GM12874 (cell line): ENCODE results near the gene ZFHX2.

Experiments used
- TF ChIP-seq, protein P1 (sequence below): IDR thresholded peaks from 2 replicates; pipeline ENCODE4 v1.5.1; 2011; ENCODE audit warnings: low read depth, mild to moderate bottlenecking, control low read depth, low read length, moderate library complexity; ENCODE audit not compliant: insufficient read depth

ZFHX2 gene

DNA sequence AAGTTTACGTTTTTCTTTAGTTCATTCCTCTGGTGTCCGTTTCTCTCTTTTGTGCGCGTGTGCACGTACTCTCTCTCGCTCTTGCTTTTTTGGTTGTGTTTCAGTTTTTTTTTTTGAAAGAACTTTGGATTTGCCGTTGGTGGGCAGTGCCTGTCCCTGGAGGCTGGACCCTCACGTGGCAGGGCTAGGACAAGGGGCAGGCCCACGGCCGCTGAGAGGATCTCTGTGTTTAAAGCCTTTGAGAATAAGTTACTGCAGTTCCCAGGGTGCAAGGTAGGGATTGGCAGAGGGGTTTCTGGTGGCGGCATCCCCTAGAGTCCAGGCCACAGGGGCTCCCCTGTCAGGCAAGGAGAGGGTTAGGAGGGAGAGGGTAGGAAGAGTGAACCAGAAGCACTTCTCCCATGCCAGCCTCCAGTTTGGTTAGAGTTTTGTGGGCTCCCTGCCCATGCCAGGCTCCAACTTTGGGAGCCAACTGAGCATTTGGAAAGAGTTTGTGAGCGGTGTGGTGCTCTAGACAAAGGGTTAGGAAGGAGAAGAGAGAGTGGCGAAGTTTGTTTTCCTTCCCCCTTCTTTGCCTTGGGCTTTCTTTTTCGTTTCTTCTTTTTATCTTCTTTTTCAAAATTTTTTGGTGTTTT, 30.5 kb downstream of the ZFHX2 start:
- TF ChIP-seq, protein P1, sequence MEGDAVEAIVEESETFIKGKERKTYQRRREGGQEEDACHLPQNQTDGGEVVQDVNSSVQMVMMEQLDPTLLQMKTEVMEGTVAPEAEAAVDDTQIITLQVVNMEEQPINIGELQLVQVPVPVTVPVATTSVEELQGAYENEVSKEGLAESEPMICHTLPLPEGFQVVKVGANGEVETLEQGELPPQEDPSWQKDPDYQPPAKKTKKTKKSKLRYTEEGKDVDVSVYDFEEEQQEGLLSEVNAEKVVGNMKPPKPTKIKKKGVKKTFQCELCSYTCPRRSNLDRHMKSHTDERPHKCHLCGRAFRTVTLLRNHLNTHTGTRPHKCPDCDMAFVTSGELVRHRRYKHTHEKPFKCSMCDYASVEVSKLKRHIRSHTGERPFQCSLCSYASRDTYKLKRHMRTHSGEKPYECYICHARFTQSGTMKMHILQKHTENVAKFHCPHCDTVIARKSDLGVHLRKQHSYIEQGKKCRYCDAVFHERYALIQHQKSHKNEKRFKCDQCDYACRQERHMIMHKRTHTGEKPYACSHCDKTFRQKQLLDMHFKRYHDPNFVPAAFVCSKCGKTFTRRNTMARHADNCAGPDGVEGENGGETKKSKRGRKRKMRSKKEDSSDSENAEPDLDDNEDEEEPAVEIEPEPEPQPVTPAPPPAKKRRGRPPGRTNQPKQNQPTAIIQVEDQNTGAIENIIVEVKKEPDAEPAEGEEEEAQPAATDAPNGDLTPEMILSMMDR, result no peak

DNA sequence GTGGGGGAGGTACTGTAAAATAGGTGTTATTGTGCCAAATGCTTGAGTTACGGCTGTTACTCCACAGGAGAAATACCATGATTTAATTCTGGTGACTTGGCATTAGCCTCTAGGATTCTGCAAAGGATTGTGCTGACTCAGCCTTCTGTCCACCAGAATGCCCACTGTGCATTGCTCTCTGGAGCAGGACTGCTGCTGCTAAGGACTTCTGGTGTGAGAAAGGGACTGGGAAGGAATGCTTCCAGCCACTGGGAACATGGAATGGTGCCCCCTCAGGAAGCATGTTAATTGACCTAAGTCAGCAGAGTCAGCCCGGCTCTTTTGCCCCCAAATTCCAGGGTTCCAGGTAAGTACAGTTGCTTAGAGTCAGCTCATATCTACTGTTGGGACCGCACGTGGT, 32.9 kb downstream of the ZFHX2 start:
- TF ChIP-seq, protein P1, result no peak

DNA sequence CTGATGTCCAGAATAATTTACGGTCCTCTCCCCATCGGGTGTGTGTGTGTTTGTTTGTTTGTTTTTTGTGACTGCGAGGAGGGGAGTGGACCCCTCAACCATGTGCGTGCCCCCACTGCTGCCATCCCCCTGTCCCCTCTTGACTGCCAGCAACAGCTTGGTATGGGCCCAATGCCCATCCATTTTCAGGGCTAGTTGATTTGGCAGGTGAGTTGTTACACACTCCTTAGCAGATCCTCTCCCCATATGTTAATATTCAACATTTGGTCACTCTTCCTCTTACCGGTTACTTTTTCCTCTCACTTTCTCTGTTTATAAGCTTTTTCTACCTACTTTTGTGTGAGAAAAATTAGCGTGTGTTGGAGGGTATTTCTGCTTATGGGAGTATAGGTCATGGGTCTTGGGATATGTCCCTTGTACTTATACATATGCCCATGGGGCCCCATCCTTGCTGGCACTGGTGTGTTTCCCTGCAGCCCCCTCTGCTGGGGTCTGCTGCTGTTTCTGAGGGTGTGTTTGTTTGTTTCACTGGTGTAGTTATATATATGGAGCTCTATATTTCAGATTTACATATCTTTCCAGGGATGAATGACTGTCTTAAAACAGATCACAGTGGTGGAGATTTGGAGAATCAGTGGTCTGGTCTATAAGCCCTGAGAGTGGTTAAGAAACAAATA, 33.8 kb downstream of the ZFHX2 start:
- TF ChIP-seq, protein P1, result no peak

DNA sequence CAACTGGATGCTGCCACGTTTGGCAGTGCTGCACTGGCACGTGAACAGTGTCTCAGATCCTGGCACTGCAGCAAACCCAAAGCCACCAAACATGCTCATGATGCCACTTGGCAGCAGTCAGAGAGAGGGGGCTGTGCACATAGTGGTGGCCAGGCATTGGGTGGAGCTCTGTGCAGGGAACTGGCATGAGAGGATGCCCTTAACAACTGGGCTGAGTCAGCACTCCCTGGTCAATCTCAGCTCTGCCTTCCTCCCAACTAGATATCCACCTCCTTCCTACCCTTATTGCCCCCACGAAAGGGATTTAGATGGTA, 37.0 kb downstream of the ZFHX2 start:
- TF ChIP-seq, protein P1, result no peak

DNA sequence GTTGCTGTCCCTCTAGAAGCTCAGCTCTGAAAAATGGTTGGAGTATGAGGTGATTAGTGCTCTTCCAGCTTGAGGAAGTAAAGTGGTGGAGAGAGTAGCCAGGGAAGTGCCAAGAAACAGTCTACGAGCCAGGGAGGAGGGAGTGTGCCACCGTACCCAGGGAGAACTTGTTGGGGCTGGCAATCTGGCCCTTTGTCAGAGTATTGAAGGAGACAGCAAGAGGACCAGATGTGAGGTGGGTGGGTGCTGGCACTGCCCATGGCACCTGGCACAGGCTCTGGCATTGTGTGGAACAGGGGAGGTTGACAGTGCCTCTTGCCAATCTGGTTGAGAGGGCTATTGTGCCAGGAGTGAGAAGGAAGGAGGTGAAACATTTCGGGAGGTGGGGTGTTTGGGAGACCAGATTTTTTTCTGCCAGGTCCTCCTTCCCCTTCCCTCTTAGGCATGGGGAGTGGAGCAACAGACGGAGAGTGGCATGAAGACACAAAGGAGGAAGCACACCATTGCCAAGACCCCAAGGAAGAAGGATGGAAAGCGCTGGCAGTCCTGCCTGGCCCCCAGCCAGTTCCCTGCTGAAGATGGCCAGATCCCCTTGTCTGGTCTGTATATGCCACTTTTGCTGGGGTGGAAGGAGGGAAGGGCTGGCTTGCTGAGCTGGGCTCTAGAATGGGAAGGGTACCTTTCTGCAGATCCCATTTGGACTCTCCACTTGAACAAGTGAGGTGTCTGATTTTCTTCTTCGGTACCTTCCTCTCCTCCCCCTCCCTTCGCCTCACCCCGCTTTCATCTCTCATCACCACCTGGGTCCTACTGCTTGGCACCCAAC, 37.5 kb downstream of the ZFHX2 start:
- TF ChIP-seq, protein P1, result no peak

GRCh38 chr14:23513005-23513817, 38.4 kb downstream of the ZFHX2 start:
- TF ChIP-seq, protein P1, result no peak

DNA sequence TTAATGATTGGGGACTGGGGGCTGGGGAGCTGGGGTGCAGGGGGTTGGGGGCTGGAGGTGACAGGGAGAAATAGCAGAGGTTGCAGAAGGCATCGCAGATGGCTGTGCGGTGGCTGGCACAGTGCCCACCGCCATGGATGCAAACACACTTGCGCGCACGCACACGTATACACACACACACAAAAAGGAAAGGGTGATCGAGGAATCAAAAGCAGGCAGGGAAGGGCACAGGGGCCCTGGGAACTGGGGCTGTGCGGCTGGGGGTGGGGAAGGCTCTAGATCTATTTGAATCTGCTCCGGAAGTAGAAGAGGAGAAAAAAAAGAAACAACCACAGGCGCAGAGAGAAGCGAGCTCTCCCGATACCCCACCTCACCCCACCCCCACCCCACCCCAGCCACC, 39.4 kb downstream of the ZFHX2 start:
- TF ChIP-seq, protein P1, result no peak
